ENCODE results near the gene NF1.

NF1 gene

GRCh38 chr17:31200287-31200686 is 105.5 kb downstream of the NF1 start:
- TF ChIP-seq POLR2AphosphoS5 (IDR thresholded peaks at IDR 0.05; ENCODE audit: low read depth, low read length) (no peak), REST (IDR thresholded peaks at IDR 0.05; ENCODE audit: insufficient read depth in 1 of 2, low read depth in 2 of 2, low read length in 2 of 2) (no peak), FOXP2 (optimal IDR thresholded peaks at IDR 0.05; ENCODE audit: borderline replicate concordance, extremely low read depth, extremely low read length, insufficient read depth) (no peak), SIN3A (IDR thresholded peaks at IDR 0.05; ENCODE audit: borderline replicate concordance, insufficient read depth, low read length) (no peak), TAF1 (IDR thresholded peaks at IDR 0.05; ENCODE audit: borderline replicate concordance, insufficient read depth, low read length) (no peak)

- TF ChIP-seq POLR2AphosphoS5 (IDR thresholded peaks at IDR 0.05; ENCODE audit: low read depth, low read length) (no peak), REST (IDR thresholded peaks at IDR 0.05; ENCODE audit: insufficient read depth in 1 of 2, low read depth in 2 of 2, low read length in 2 of 2) (no peak), SIN3A (IDR thresholded peaks at IDR 0.05; ENCODE audit: borderline replicate concordance, insufficient read depth, low read length) (no peak), TAF1 (IDR thresholded peaks at IDR 0.05; ENCODE audit: borderline replicate concordance, insufficient read depth, low read length) (no peak), FOXP2 (optimal IDR thresholded peaks at IDR 0.05; ENCODE audit: borderline replicate concordance, extremely low read depth, extremely low read length, insufficient read depth) (no peak)
These were observed 108.2 kb downstream of the NF1 start for GRCh38 chr17:31202968-31203367.

- TF ChIP-seq SIN3A (IDR thresholded peaks at IDR 0.05; ENCODE audit: borderline replicate concordance, insufficient read depth, low read length) = no peak
- no peak for TF ChIP-seq REST (IDR thresholded peaks at IDR 0.05; ENCODE audit: insufficient read depth in 1 of 2, low read depth in 2 of 2, low read length in 2 of 2)
- TF ChIP-seq TAF1 (IDR thresholded peaks at IDR 0.05; ENCODE audit: borderline replicate concordance, insufficient read depth, low read length) = no peak
- no peak for TF ChIP-seq POLR2AphosphoS5 (IDR thresholded peaks at IDR 0.05; ENCODE audit: low read depth, low read length)
- TF ChIP-seq FOXP2 (optimal IDR thresholded peaks at IDR 0.05; ENCODE audit: borderline replicate concordance, extremely low read depth, extremely low read length, insufficient read depth) = no peak
These were observed 116.7 kb downstream of the NF1 start for GRCh38 chr17:31211352-31212012.

GRCh38 chr17:31216031-31216751 is 121.4 kb downstream of the NF1 start:
- TF ChIP-seq POLR2AphosphoS5 (IDR thresholded peaks at IDR 0.05; ENCODE audit: low read depth, low read length) (no peak), SIN3A (IDR thresholded peaks at IDR 0.05; ENCODE audit: borderline replicate concordance, insufficient read depth, low read length) (no peak), REST (IDR thresholded peaks at IDR 0.05; ENCODE audit: insufficient read depth in 1 of 2, low read depth in 2 of 2, low read length in 2 of 2) (no peak), TAF1 (IDR thresholded peaks at IDR 0.05; ENCODE audit: borderline replicate concordance, insufficient read depth, low read length) (no peak), FOXP2 (optimal IDR thresholded peaks at IDR 0.05; ENCODE audit: borderline replicate concordance, extremely low read depth, extremely low read length, insufficient read depth) (no peak)
